H9 (cell line): ENCODE results near the gene SERPINH1. TPM values are rescaled to one million over a fixed set of nuclear protein-coding genes. Genes with fewer than 3 reads are reported as not detected.

ENCODE experiments used
- DNase-seq: peaks from one replicate; pipeline ENCODE4 v3.0.0-alpha.2; 2017
- H2AFZ ChIP-seq: one replicate; pipeline ENCODE4 v1.6.1; 2013; ENCODE audit warnings: mild to moderate bottlenecking, low read length, control low read depth, moderate library complexity
- H2AK5ac ChIP-seq: 2 replicates; pipeline ENCODE4 v1.6.1; 2013; ENCODE audit warnings: low read length, control low read depth, mixed read lengths; ENCODE audit not compliant: insufficient read length
- H2BK120ac ChIP-seq: one replicate; pipeline ENCODE4 v1.6.1; 2013; ENCODE audit warnings: low read depth, mild to moderate bottlenecking, low read length, control low read depth, inconsistent platforms; ENCODE audit not compliant: poor library complexity, severe bottlenecking
- H2BK12ac ChIP-seq: 2 replicates; pipeline ENCODE4 v1.6.1; 2013; ENCODE audit warnings: low read length, control low read depth, mixed read lengths, low read depth; ENCODE audit not compliant: insufficient read length
- H2BK15ac ChIP-seq: 2 replicates; pipeline ENCODE4 v1.6.1; 2013; ENCODE audit warnings: low read depth, low read length, control low read depth
- H2BK20ac ChIP-seq: one replicate; pipeline ENCODE4 v1.6.1; 2013; ENCODE audit warnings: low read depth, mild to moderate bottlenecking, low read length, control low read depth, inconsistent platforms; ENCODE audit not compliant: poor library complexity, severe bottlenecking
- H2BK5ac ChIP-seq: 2 replicates; pipeline ENCODE4 v1.6.1; 2013; ENCODE audit warnings: low read length, control low read depth, mixed read lengths; ENCODE audit not compliant: insufficient read length
- H3K14ac ChIP-seq: 2 replicates; pipeline ENCODE4 v1.6.1; 2013; ENCODE audit warnings: low read length, control low read depth; ENCODE audit not compliant: insufficient read depth
- H3K18ac ChIP-seq: 2 replicates; pipeline ENCODE4 v1.6.1; 2013; ENCODE audit warnings: low read depth, mild to moderate bottlenecking, mixed read lengths, low read length, control low read depth; ENCODE audit not compliant: insufficient read length
- H3K23ac ChIP-seq: 2 replicates; pipeline ENCODE4 v1.6.1; 2013; ENCODE audit warnings: low read length, control low read depth, mixed read lengths, low read depth; ENCODE audit not compliant: insufficient read length
- H3K23me2 ChIP-seq: 2 replicates; pipeline ENCODE4 v1.6.1; 2013; ENCODE audit warnings: low read depth, mild to moderate bottlenecking, mixed read lengths, low read length, control low read depth; ENCODE audit not compliant: insufficient read length, poor library complexity, severe bottlenecking
- H3K27ac ChIP-seq: 2 replicates; pipeline ENCODE4 v1.5.1; 2013; ENCODE audit warnings: low read length, control low read depth, mixed read lengths, low read depth; ENCODE audit not compliant: insufficient read length
- H3K27me3 ChIP-seq: 2 replicates; pipeline ENCODE4 v1.6.1; 2013; ENCODE audit warnings: low read length, control low read depth, inconsistent platforms; ENCODE audit not compliant: insufficient read depth
- H3K4ac ChIP-seq: 2 replicates; pipeline ENCODE4 v1.6.1; 2013; ENCODE audit warnings: low read depth, mild to moderate bottlenecking, control low read depth, inconsistent platforms, low read length, moderate library complexity
- H3K4me1 ChIP-seq: 2 replicates; pipeline ENCODE4 v1.6.1; 2013; ENCODE audit warnings: low read length, control low read depth, inconsistent platforms; ENCODE audit not compliant: insufficient read depth
- H3K4me2 ChIP-seq: 2 replicates; pipeline ENCODE4 v1.6.1; 2013; ENCODE audit warnings: low read length, control low read depth, mixed read lengths; ENCODE audit not compliant: insufficient read length, insufficient read depth
- H3K56ac ChIP-seq: 2 replicates; pipeline ENCODE4 v1.6.1; 2013; ENCODE audit warnings: low read depth, mild to moderate bottlenecking, mixed read lengths, low read length, control low read depth; ENCODE audit not compliant: insufficient read length
- H3K79me1 ChIP-seq: 2 replicates; pipeline ENCODE4 v1.6.1; 2013; ENCODE audit warnings: low read depth, mild to moderate bottlenecking, moderate library complexity, low read length, control low read depth, inconsistent platforms; ENCODE audit not compliant: insufficient read depth, poor library complexity, severe bottlenecking
- H3K79me2 ChIP-seq: 2 replicates; pipeline ENCODE4 v1.6.1; 2013; ENCODE audit warnings: low read length, control low read depth, inconsistent platforms; ENCODE audit not compliant: insufficient read depth
- H3K9ac ChIP-seq: 2 replicates; pipeline ENCODE4 v1.6.1; 2013; ENCODE audit warnings: low read length, control low read depth, mixed read lengths; ENCODE audit not compliant: insufficient read length; ENCODE audit errors: extremely low read depth
- H3K9me3 ChIP-seq: one replicate; pipeline ENCODE4 v1.6.1; 2013; ENCODE audit warnings: low read depth, low read length, inconsistent platforms; ENCODE audit not compliant: control insufficient read depth
- H3T11ph ChIP-seq: one replicate; pipeline ENCODE4 v1.6.1; 2013; ENCODE audit warnings: mild to moderate bottlenecking, low read length, control low read depth, inconsistent platforms
- H4K20me1 ChIP-seq: one replicate; pipeline ENCODE4 v1.6.1; 2013; ENCODE audit not compliant: control insufficient read depth, insufficient read length, insufficient read depth
- H4K5ac ChIP-seq: 2 replicates; pipeline ENCODE4 v1.6.1; 2013; ENCODE audit warnings: low read depth, mild to moderate bottlenecking, mixed read lengths, low read length, control low read depth; ENCODE audit not compliant: insufficient read length
- H4K8ac ChIP-seq: replicated peaks from 2 replicates; pipeline ENCODE4 v1.6.1; 2013; ENCODE audit warnings: low read length, control low read depth, mixed read lengths, low read depth; ENCODE audit not compliant: insufficient read length
- H4K91ac ChIP-seq: 2 replicates; pipeline ENCODE4 v1.6.1; 2013; ENCODE audit warnings: low read depth, mild to moderate bottlenecking, moderate library complexity, mixed read lengths, low read length, control low read depth; ENCODE audit not compliant: insufficient read length
- H3K27ac Mint-ChIP-seq, 3 experiments: 2 replicates in 2 of 3; 3 replicates in 1 of 3; pipeline ENCODE4 v1.8.0; 2020 to 2021; ENCODE audit warnings: mixed read lengths in 3 of 3, mild to moderate bottlenecking in 1 of 3, moderate library complexity in 1 of 3
- H3K27me3 Mint-ChIP-seq: 2 replicates; pipeline ENCODE4 v1.8.0; 2021; ENCODE audit warnings: low read depth, mild to moderate bottlenecking, moderate library complexity, mixed read lengths
- H3K36me3 Mint-ChIP-seq, 3 experiments: 2 replicates in 2 of 3; 3 replicates in 1 of 3; pipeline ENCODE4 v1.8.0; 2020 to 2021; ENCODE audit warnings: low read depth in 3 of 3, mixed read lengths in 3 of 3; ENCODE audit not compliant: insufficient read depth in 1 of 3
- H3K4me1 Mint-ChIP-seq, 2 experiments: 2 replicates each; pipeline ENCODE4 v1.8.0; 2020; ENCODE audit warnings: mixed read lengths in 2 of 2
- H3K4me3 Mint-ChIP-seq, 2 experiments: 2 replicates in 1 of 2; 3 replicates in 1 of 2; pipeline ENCODE4 v1.8.0; 2020 to 2021; ENCODE audit warnings: mild to moderate bottlenecking in 2 of 2, mixed read lengths in 2 of 2, moderate library complexity in 1 of 2
- H3K9me3 Mint-ChIP-seq, 2 experiments: 2 replicates in 1 of 2; 3 replicates in 1 of 2; pipeline ENCODE4 v1.8.0; 2020; ENCODE audit warnings: mild to moderate bottlenecking in 2 of 2, mixed read lengths in 2 of 2, moderate library complexity in 1 of 2
- WGBS: extraction: QIAGEN DNeasy Blood & Tissue Kit; methylation state at CpG from one replicate; pipeline ENCODE4 v1.1.7; 2013; ENCODE audit warnings: missing lambda C conversion rate, low lambda C conversion rate, mixed read lengths; ENCODE audit not compliant: insufficient read length; ENCODE audit errors: extremely low coverage; 5-methylcytosine and 5-hydroxymethylcytosine counted together
- total RNA-seq: library from RNA; stranded (reverse); gene quantifications from 2 replicates; pipeline ENCODE4 v1.2.1, GENCODE V29; 2021
- TF ChIP-seq, protein P1 (sequence below): fragments of 200-600 bp; sonication (generic); conservative IDR thresholded peaks from 3 replicates; pipeline ENCODE4 v1.8.0; 2021; ENCODE audit warnings: antibody characterized with exemption, mild to moderate bottlenecking

SERPINH1 gene
- total RNA-seq, 1 experiment from 2014 or later: 253 TPM

DNA sequence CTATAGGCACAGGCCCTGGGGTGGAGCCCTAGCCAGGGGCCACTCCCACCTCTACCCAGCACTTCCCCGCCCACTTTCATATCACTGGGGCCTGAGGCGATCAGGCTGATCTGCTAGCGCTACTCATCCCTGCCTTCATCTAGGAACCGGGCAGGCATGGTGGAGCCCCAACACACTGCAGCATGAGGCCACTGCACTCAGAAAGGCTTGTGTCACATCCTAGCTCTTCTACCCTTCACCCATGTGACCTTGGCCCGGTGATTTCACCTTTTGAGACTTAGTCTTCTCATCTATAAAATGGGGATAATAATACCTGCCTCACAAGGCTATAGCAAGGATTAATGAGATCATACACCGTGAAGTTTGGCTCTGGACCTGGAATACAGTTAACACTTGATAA lies 18.2 kb upstream of the SERPINH1 start:
- TF ChIP-seq, protein P1, sequence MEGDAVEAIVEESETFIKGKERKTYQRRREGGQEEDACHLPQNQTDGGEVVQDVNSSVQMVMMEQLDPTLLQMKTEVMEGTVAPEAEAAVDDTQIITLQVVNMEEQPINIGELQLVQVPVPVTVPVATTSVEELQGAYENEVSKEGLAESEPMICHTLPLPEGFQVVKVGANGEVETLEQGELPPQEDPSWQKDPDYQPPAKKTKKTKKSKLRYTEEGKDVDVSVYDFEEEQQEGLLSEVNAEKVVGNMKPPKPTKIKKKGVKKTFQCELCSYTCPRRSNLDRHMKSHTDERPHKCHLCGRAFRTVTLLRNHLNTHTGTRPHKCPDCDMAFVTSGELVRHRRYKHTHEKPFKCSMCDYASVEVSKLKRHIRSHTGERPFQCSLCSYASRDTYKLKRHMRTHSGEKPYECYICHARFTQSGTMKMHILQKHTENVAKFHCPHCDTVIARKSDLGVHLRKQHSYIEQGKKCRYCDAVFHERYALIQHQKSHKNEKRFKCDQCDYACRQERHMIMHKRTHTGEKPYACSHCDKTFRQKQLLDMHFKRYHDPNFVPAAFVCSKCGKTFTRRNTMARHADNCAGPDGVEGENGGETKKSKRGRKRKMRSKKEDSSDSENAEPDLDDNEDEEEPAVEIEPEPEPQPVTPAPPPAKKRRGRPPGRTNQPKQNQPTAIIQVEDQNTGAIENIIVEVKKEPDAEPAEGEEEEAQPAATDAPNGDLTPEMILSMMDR: no peak
- no peak overlapping the region for H3K27ac Mint-ChIP-seq
- H3K4me3 Mint-ChIP-seq: no peak overlapping the region

More for the DNA sequence above, 18.2 kb upstream of the SERPINH1 start:
- H3K27ac ChIP-seq: no peak overlapping the region
- no peak overlapping the region for H3K4ac ChIP-seq
- H4K8ac ChIP-seq: no peak overlapping the region
- Mint-ChIP-seq H3K27me3 (peaks cover 4% of the 10 kb centered on the region), H3K9me3 (no peaks in the 10 kb centered on the region), H3K36me3 (no peaks in the 10 kb centered on the region), H3K4me1 (peaks cover 9 to 13% of the 10 kb centered on the region in 2 experiments)
- H3K79me2 ChIP-seq: no peaks in the 10 kb centered on the region
- no peak overlapping the region for H4K5ac ChIP-seq
- no peaks in the 10 kb centered on the region for H3K27me3 ChIP-seq
- no CpG with 5 or more reads among the region's 6 CpGs for WGBS
- no peak overlapping the region for H2BK20ac ChIP-seq
- no peak overlapping the region for H3K14ac ChIP-seq
- H2BK120ac ChIP-seq: no peak overlapping the region
- no peak overlapping the region for H3K9ac ChIP-seq
- H3K4me2 ChIP-seq: no peak overlapping the region
- no peak overlapping the region for H2BK5ac ChIP-seq
- no peak overlapping the region for H2BK15ac ChIP-seq
- no peak overlapping the region for H3T11ph ChIP-seq
- no peak overlapping the region for H3K56ac ChIP-seq
- no peak overlapping the region for H2AFZ ChIP-seq
- H3K23ac ChIP-seq: no peak overlapping the region
- no peaks in the 10 kb centered on the region for H3K23me2 ChIP-seq
- H3K18ac ChIP-seq: no peak overlapping the region
- no peaks in the 10 kb centered on the region for H4K20me1 ChIP-seq
- H2AK5ac ChIP-seq: no peak overlapping the region
- H4K91ac ChIP-seq: no peak overlapping the region
- no peaks in the 10 kb centered on the region for H3K4me1 ChIP-seq
- H3K79me1 ChIP-seq: no peaks in the 10 kb centered on the region
- H3K9me3 ChIP-seq: no peaks in the 10 kb centered on the region
- H2BK12ac ChIP-seq: no peak overlapping the region
- DNase-seq: no peak
